B cell (primary cell): ENCODE measurements around the gene CYYR1. TPM values are rescaled to one million over a fixed set of nuclear protein-coding genes. Genes with fewer than 3 reads are reported as not detected.

Experiments
- ATAC-seq: fragments of 200-7000 bp; cut with Tn5 transposase; one replicate; pipeline ENCODE4 v1.10.0; 2021; ENCODE audit warnings: low read depth, mild to moderate bottlenecking, moderate number of reproducible peaks, moderate library complexity
- CTCF ChIA-PET: fragments of 350-600 bp; sonication (Branson Sonifier 250); formaldehyde crosslinking; loops from one replicate; lab custom pipeline; 2021; ENCODE audit warnings: antibody characterized with exemption, inconsistent platforms; lab: Charles Lee
- POLR2A ChIA-PET: fragments of 350-600 bp; sonication (Branson Sonifier 250); formaldehyde crosslinking; loops from one replicate; lab custom pipeline; 2021; ENCODE audit warnings: antibody characterized with exemption; lab: Charles Lee
- DNase-seq: peaks from one replicate; pipeline ENCODE4 v3.0.0; 2013
- H2AFZ ChIP-seq: 2 replicates; pipeline ENCODE4 v1.6.1; 2012; ENCODE audit warnings: mild to moderate bottlenecking, low read depth, low read length; ENCODE audit not compliant: insufficient read depth, poor library complexity, severe bottlenecking
- H3K27ac ChIP-seq, 2 donors: 1 replicate in 1 of 2; 2 replicates in 1 of 2; pipeline ENCODE4 v1.5.1; 2012 to 2013; ENCODE audit warnings: low read length in 2 of 2, mild to moderate bottlenecking in 2 of 2, moderate library complexity in 1 of 2
- H3K27me3 ChIP-seq, 4 experiments: fragments of 200-600 bp in 1 of 4; sonication (generic) in 1 of 4; replicated peaks in 1 of 4; 1 replicate in 2 of 4; 2 replicates in 2 of 4; pipeline versions ENCODE4 v1.6.1 to v1.7.0; 2013 to 2016; ENCODE audit warnings: low read length in 3 of 4, mild to moderate bottlenecking in 2 of 4, mixed read lengths in 1 of 4, moderate library complexity in 1 of 4; ENCODE audit not compliant: insufficient read depth in 4 of 4, control insufficient read depth in 3 of 4; ENCODE audit errors: control extremely low read depth in 1 of 4
- H3K36me3 ChIP-seq, 2 experiments: replicated peaks in 1 of 2; 1 replicate in 1 of 2; 2 replicates in 1 of 2; pipeline versions ENCODE4 v1.6.1 to v1.7.1; 2013; ENCODE audit warnings: low read length in 1 of 2; ENCODE audit not compliant: insufficient read depth in 2 of 2, control insufficient read depth in 1 of 2; ENCODE audit errors: control extremely low read depth in 1 of 2, extremely low read depth in 1 of 2
- H3K4me1 ChIP-seq, 2 donors: fragments of 200-600 bp in 1 of 2; sonication (generic) in 1 of 2; 1 replicate in 1 of 2; 2 replicates in 1 of 2; pipeline versions ENCODE4 v1.5.1 to v1.6.1; 2013 to 2017; ENCODE audit warnings: low read length in 2 of 2; ENCODE audit not compliant: control insufficient read depth in 2 of 2, insufficient read depth in 2 of 2
- H3K4me2 ChIP-seq: replicated peaks from 2 replicates; pipeline ENCODE3; 2012; ENCODE audit warnings: mild to moderate bottlenecking, low read depth, low read length; ENCODE audit not compliant: poor library complexity, severe bottlenecking
- H3K4me3 ChIP-seq, 5 experiments: fragments of 200-600 bp in 1 of 5; sonication (generic) in 1 of 5; 1 replicate in 3 of 5; 2 replicates in 2 of 5; pipeline versions ENCODE4 v1.5.1 to v1.7.0; 2011 to 2016; ENCODE audit warnings: low read length in 4 of 5, mild to moderate bottlenecking in 4 of 5, low read depth in 2 of 5, control low read depth in 1 of 5, moderate library complexity in 1 of 5; ENCODE audit not compliant: insufficient read depth in 1 of 5; ENCODE audit errors: control extremely low read depth in 1 of 5, extremely low read depth in 1 of 5
- H3K79me2 ChIP-seq: fragments of 200-600 bp; sonication (generic); one replicate; pipeline ENCODE4 v1.6.0; 2016; ENCODE audit warnings: low read length; ENCODE audit not compliant: control insufficient read depth, insufficient read depth
- H3K9ac ChIP-seq: fragments of 200-600 bp; sonication (generic); 2 replicates; pipeline ENCODE4 v1.6.1; 2017; ENCODE audit warnings: mild to moderate bottlenecking, low read length, moderate library complexity
- H3K9me3 ChIP-seq, 3 donors: one replicate each; pipeline versions ENCODE4 v1.6.1 to v1.7.1; 2013; ENCODE audit warnings: low read length in 2 of 3; ENCODE audit not compliant: control insufficient read depth in 2 of 3, insufficient read depth in 1 of 3; ENCODE audit errors: control extremely low read depth in 1 of 3
- H4K20me1 ChIP-seq: 2 replicates; pipeline ENCODE4 v1.6.0; 2012; ENCODE audit warnings: mild to moderate bottlenecking, low read length; ENCODE audit not compliant: insufficient read depth, control insufficient read depth, poor library complexity, severe bottlenecking
- H3K27ac Mint-ChIP-seq: one replicate; pipeline ENCODE4 v1.8.0; 2021; ENCODE audit warnings: mixed read lengths
- H3K27me3 Mint-ChIP-seq: one replicate; pipeline ENCODE4 v1.8.0; 2021; ENCODE audit warnings: mixed read lengths
- H3K4me1 Mint-ChIP-seq: one replicate; pipeline ENCODE4 v1.8.0; 2021; ENCODE audit warnings: mixed read lengths
- H3K4me3 Mint-ChIP-seq: one replicate; pipeline ENCODE4 v1.8.0; 2021; ENCODE audit warnings: mixed read lengths
- H3K9me3 Mint-ChIP-seq: one replicate; pipeline ENCODE4 v1.8.0; 2022; ENCODE audit warnings: mixed read lengths; ENCODE audit not compliant: insufficient read depth
- CTCF ChIP-seq: fragments of 200-600 bp; IDR thresholded peaks from one replicate; pipeline ENCODE4 v1.8.0; 2022; ENCODE audit warnings: antibody characterized with exemption, mild to moderate bottlenecking
- EZH2 ChIP-seq: IDR thresholded peaks from 2 replicates; pipeline ENCODE4 v1.6.1; 2012; ENCODE audit warnings: borderline replicate concordance, low read depth, mild to moderate bottlenecking, moderate library complexity, low read length; ENCODE audit not compliant: insufficient read depth, poor library complexity, severe bottlenecking
- WGBS: methylation state at CpG from one replicate; pipeline ENCODE4 v1.1.5; 2013; ENCODE audit warnings: missing lambda C conversion rate; ENCODE audit not compliant: insufficient coverage; 5-methylcytosine and 5-hydroxymethylcytosine counted together
- intact Hi-C: fragments of 100-400 bp; cut with micrococcal nuclease; formaldehyde crosslinking; loops from one replicate; pipeline ENCODE4 v1.10.0; 2022
- polyA plus RNA-seq: library from polyadenylated mRNA; depleted of rRNA; stranded (reverse); fragments of >200 nt; gene quantifications from 2 replicates; pipeline ENCODE4 v1.2.3, GENCODE V29; 2012
- total RNA-seq, 2 donors: library from RNA; stranded (reverse); fragments of 120-200 nt in 1 of 2; gene quantifications; 1 replicate in 1 of 2; 2 replicates in 1 of 2; pipeline versions ENCODE4 v1.2.3 to v1.2.4, GENCODE V29; 2013 to 2022

The CYYR1 gene
- total and polyA plus RNA-seq, 2 donors (not counting 1 experiment from before 2014, with no cell fraction given), result not detected

DNA sequence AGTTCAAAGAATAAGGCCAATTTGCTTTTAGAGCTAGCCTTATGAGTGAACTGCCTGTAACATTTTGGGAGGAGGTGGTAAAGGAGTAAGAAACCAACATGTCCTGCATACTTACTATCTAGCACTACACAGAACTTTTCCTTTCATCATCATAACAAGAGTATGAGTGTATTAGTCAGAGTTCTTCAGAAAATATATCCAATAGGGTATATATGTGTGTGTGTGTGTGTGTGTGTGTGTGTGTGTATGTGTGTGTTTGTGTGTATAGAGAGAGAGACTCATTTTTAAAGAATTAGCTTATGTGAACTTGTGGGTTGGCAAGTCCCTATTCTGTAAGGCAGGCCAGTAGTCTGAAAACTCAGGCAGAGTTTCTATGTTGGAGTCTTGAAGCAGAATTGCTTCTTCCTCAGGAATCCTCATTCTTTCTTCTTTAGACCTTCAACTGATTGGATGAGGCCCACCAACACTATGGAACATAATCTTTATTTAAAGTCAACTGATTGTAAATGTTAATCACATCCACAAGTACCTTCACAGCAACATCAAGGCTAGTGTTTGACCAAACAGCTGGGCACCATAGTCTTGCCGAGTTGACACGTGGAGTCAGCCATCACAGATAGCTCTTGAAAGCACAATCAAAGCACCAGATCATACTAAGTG is 121.9 kb downstream of the CYYR1 start:
- H3K4me1 Mint-ChIP-seq, result no peaks in the 10 kb centered on the region
- H3K9me3 ChIP-seq, result no peaks in the 10 kb centered on the region
- no peak overlapping the region for H3K4me3 Mint-ChIP-seq
- no peaks in the 10 kb centered on the region for H3K27me3 ChIP-seq
- ATAC-seq (no peak), DNase-seq (no peak)
- TF ChIP-seq EZH2 (no peak), CTCF (no peak)
- no peaks in the 10 kb centered on the region for H3K36me3 ChIP-seq
- H3K27ac ChIP-seq, result no peak overlapping the region
- H4K20me1 ChIP-seq, result no peaks in the 10 kb centered on the region
- no peak overlapping the region for H3K4me3 ChIP-seq
- H3K27me3 Mint-ChIP-seq, result no peaks in the 10 kb centered on the region
- H3K9me3 Mint-ChIP-seq, result no peaks in the 10 kb centered on the region
- no peaks in the 10 kb centered on the region for H3K4me1 ChIP-seq
- no peak overlapping the region for H3K27ac Mint-ChIP-seq
- intact Hi-C loops, result no loop called here
- H3K79me2 ChIP-seq, result no peaks in the 10 kb centered on the region
- no peak overlapping the region for H3K4me2 ChIP-seq
- POLR2A ChIA-PET, result no interaction called here
- WGBS, result 90% methylated on average over 2 of the region's 2 CpGs
- CTCF ChIA-PET, result no interaction called here
- H3K9ac ChIP-seq, result no peak overlapping the region
- no peak overlapping the region for H2AFZ ChIP-seq

DNA sequence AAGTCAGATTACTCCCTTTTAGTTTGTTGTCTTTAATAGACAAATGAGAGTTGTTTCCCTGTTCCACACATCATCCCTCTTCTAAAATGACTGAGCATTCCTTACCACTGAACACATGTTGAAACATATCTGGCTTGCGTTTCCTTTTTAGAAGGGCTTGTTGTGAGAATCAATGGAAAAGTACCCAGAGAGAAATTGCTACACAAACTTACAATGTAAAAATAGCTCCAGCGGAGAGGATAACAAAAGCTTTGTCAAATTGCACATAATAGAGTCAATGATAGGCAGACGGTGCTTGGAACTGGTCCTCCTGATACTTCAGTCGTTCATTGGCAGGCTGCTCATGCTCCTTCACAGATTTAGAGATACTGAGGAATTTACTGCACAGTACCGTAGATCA is 123.9 kb downstream of the CYYR1 start:
- POLR2A ChIA-PET, result no interaction called here
- 91% methylated on average over 3 of the region's 5 CpGs for WGBS
- no peak overlapping the region for H2AFZ ChIP-seq

More for the DNA sequence above, 123.9 kb downstream of the CYYR1 start:
- no peak for TF ChIP-seq EZH2
- no peak for TF ChIP-seq CTCF
- no peak overlapping the region for H3K27ac ChIP-seq
- H3K4me1 ChIP-seq, result no peaks in the 10 kb centered on the region
- no peaks in the 10 kb centered on the region for H3K79me2 ChIP-seq
- H3K36me3 ChIP-seq, result no peaks in the 10 kb centered on the region
- no peak overlapping the region for H3K4me3 ChIP-seq
- no peaks in the 10 kb centered on the region for H3K4me1 Mint-ChIP-seq
- H3K4me2 ChIP-seq, result no peak overlapping the region
- no peaks in the 10 kb centered on the region for H3K27me3 ChIP-seq
- ATAC-seq (no peak), DNase-seq (no peak)
- no peaks in the 10 kb centered on the region for H3K27me3 Mint-ChIP-seq
- H4K20me1 ChIP-seq, result no peaks in the 10 kb centered on the region
- H3K27ac Mint-ChIP-seq, result no peak overlapping the region
- no peak overlapping the region for H3K9ac ChIP-seq
- intact Hi-C loops, result no loop called here
- H3K9me3 ChIP-seq, result no peaks in the 10 kb centered on the region
- no peaks in the 10 kb centered on the region for H3K9me3 Mint-ChIP-seq
- CTCF ChIA-PET, result no interaction called here
- H3K4me3 Mint-ChIP-seq, result no peak overlapping the region
